GM13977 (cell line): ENCODE results near the gene RELN.

Source experiments
- DNase-seq: peaks from one replicate; pipeline ENCODE4 v3.0.0; 2012; ENCODE audit warnings: low spot score
- in situ Hi-C: fragments of 300-500 bp; cut with MboI; formaldehyde crosslinking; loops from one replicate; pipeline ENCODE4 v1.12.0; 2022; ENCODE audit warnings: low sequenced_read_pairs, low pct_unique_long_range_greater_than_20kb, mixed read lengths, inconsistent platforms; ENCODE audit not compliant: unreplicated experiment
- TF ChIP-seq, protein P1 (sequence below): IDR thresholded peaks from 2 replicates; pipeline ENCODE4 v1.5.1; 2012; ENCODE audit warnings: mild to moderate bottlenecking, control low read depth; ENCODE audit not compliant: insufficient read depth; ENCODE audit errors: extremely low read depth, missing control alignments

RELN gene

DNA sequence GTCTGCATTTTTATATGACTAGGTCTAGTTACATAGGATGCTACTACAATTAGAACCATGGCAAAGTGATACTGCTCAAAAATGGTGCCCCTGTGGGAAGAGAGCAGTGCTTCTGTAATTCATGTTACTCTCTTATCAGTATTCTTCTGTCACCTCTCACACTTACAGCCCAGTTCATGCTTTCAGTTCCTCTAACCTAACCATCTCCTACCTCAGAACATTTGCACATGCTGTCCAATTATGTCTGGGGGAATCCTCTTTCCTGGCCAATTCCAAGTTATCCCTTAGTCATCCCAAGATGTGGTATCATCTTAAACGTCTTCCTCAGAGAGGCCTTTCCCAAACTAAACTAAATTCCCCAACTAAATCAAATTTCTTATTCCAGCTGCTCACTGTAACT is 190.2 kb downstream of the RELN start:
- TF ChIP-seq, protein P1, sequence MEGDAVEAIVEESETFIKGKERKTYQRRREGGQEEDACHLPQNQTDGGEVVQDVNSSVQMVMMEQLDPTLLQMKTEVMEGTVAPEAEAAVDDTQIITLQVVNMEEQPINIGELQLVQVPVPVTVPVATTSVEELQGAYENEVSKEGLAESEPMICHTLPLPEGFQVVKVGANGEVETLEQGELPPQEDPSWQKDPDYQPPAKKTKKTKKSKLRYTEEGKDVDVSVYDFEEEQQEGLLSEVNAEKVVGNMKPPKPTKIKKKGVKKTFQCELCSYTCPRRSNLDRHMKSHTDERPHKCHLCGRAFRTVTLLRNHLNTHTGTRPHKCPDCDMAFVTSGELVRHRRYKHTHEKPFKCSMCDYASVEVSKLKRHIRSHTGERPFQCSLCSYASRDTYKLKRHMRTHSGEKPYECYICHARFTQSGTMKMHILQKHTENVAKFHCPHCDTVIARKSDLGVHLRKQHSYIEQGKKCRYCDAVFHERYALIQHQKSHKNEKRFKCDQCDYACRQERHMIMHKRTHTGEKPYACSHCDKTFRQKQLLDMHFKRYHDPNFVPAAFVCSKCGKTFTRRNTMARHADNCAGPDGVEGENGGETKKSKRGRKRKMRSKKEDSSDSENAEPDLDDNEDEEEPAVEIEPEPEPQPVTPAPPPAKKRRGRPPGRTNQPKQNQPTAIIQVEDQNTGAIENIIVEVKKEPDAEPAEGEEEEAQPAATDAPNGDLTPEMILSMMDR, result no peak
- DNase-seq, result no peak
- in situ Hi-C loops, result no loop called here

DNA sequence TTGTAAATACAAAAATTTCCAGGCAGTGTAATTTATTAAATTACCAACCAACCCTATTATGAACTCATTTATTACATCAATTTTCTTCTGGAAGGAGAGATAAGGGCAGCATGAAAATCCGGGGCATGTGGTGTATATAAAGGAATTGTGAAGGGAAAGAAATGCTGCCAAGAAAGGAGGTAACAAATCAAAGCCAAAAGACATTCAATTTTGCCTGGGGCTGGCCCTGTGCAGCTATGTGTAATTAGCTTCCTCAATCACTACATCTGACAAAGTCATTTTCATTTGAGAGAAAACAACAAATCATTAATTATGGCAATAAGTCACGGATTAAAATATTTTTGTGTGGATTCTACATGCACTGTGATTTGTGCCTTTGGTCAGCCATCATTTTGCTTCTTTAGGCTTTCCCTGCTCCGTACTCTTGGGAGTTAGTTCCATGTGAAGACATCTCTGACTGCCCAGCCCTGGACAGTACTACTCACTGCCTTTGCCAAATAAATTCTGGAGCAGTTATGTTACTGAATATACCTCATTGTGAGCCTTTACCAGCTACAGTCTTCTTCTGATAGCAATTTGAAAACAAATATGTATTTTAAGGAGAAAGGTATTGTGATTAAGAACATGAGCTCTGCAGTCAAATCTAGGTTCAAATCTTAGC is 191.7 kb downstream of the RELN start:
- no peak for DNase-seq
- TF ChIP-seq, protein P1, result no peak
- in situ Hi-C loops, result no loop called here

DNA sequence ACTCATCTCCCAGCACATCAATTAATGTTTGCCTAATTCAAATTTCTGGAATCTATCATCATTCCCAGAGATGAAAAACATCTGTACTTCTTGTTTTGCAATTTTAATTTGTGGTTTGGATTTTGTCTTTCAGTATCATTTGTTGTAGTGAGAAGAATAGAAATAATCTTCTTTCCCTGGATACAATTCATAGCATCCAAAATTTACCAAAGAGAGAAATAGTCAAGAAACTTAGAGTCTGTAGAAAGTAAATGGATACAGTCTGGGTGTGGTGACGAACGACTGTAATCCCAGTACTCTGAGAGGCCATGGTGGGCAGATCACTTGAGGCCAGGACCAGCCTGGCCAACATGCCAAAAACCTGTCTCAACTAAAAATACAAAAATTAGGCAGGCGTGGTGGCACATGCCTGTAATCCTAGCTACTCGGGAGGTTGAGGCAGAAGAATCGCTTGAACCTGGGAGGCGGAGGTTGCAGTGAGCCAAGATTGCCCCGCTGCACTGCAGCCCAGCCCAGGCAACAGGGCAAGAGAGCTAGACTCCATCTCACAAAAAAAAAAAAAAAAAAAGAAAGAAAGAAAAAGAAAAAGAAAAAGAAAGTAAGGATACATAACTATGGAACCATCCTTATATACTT is 193.0 kb downstream of the RELN start:
- in situ Hi-C loops, result no loop called here
- no peak for DNase-seq
- TF ChIP-seq, protein P1, result no peak

DNA sequence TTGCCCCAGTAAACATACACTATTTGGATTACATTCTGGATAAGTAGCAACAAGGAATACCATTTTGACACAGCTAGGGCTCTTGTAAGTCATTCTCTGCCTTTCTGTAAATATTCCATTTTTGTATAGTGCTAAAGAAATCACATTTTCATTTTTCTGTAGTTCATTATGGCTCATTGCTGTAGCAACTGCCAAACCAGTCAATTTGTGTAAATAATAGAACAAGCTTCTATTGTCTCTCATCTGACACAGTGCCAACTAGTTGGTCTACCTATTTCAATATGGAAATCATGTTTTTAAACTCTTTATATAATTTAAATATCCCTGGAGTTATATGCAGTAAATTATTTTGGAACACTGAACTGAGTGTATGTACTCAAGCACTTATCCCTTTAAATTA is 193.7 kb downstream of the RELN start:
- TF ChIP-seq, protein P1, result no peak
- in situ Hi-C loops, result no loop called here
- DNase-seq, result no peak

DNA sequence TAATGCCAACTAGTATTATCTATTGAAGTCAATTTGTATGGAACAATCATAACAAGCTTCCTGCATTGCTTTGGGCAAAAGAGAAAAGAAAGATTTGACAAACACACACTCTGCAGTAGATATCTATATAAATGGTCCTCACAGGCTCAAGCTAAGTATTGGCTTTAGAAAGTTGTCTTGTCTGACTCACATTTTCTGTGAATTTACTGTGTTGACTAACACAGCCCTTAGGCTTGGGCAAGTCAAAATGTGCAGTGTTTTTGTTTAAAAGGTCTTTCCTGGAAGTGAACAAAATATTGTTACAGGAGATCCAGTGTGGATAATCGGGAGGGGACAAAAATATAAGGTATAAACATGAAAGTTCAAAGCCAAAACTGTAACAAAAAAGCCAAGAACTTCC is 194.4 kb downstream of the RELN start:
- TF ChIP-seq, protein P1, result no peak
- no peak for DNase-seq
- in situ Hi-C loops, result no loop called here

DNA sequence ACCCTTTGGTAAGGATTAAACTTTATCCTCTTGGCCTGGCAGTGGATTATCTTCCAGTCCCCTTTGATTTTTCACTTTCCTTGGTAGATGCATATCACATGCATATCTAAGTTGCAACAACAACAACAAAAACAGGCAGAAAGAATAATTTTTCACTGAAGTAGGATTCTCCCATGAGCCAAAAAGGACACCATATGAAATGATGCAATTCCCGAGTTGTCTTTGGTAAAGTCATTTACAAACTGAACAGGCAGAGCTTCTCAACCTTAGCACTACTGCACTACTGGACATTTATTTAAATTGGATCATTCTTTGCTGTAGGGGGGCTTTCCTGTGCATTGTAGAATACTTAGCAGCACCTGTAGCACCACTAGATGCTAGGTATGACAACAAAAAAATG is 195.0 kb downstream of the RELN start:
- in situ Hi-C loops, result no loop called here
- TF ChIP-seq, protein P1, result no peak

More for the DNA sequence above, 195.0 kb downstream of the RELN start:
- DNase-seq, result no peak
